Endothelial cell (in vitro differentiated cells): Measurements from ENCODE around the gene COL26A1. TPM values are rescaled to one million over a fixed set of nuclear protein-coding genes. Genes with fewer than 3 reads are reported as not detected.

Experiments used
- DNase-seq: peaks from one replicate; pipeline ENCODE4 v3.0.0; 2021; ENCODE audit warnings: low spot score
- H3K27ac Mint-ChIP-seq: one replicate; pipeline ENCODE4 v1.8.0; 2021; ENCODE audit warnings: mixed read lengths, inconsistent platforms; ENCODE audit not compliant: unreplicated experiment
- H3K27me3 Mint-ChIP-seq: one replicate; pipeline ENCODE4 v1.8.0; 2021; ENCODE audit warnings: mild to moderate bottlenecking, moderate library complexity, mixed read lengths, inconsistent platforms; ENCODE audit not compliant: unreplicated experiment
- H3K36me3 Mint-ChIP-seq: one replicate; pipeline ENCODE4 v1.8.0; 2021; ENCODE audit warnings: mild to moderate bottlenecking, low read depth, mixed read lengths, inconsistent platforms; ENCODE audit not compliant: unreplicated experiment
- H3K4me1 Mint-ChIP-seq: one replicate; pipeline ENCODE4 v1.8.0; 2021; ENCODE audit warnings: mild to moderate bottlenecking, mixed read lengths, inconsistent platforms; ENCODE audit not compliant: unreplicated experiment
- H3K4me3 Mint-ChIP-seq: one replicate; pipeline ENCODE4 v1.8.0; 2021; ENCODE audit warnings: mild to moderate bottlenecking, mixed read lengths, inconsistent platforms; ENCODE audit not compliant: unreplicated experiment
- H3K9me3 Mint-ChIP-seq: one replicate; pipeline ENCODE4 v1.8.0; 2021; ENCODE audit warnings: mixed read lengths, inconsistent platforms; ENCODE audit not compliant: unreplicated experiment
- total RNA-seq: library from RNA; stranded (reverse); fragmentation: NEBNext Ultra II Directional; extraction: Animal tissue kit (Norgen Biotek cat#: 25700); gene quantifications from one replicate; pipeline ENCODE4 v1.2.1, GENCODE V29; 2021; ENCODE audit not compliant: unreplicated experiment
- TF ChIP-seq, protein P1 (sequence below): fragments of 200-600 bp; sonication (generic); IDR thresholded peaks from one replicate; pipeline ENCODE4 v1.5.0; 2021; ENCODE audit warnings: antibody characterized with exemption; ENCODE audit not compliant: unreplicated experiment

COL26A1 gene
- total RNA-seq, 1 donor from 2014 or later = 6.1 TPM

DNA sequence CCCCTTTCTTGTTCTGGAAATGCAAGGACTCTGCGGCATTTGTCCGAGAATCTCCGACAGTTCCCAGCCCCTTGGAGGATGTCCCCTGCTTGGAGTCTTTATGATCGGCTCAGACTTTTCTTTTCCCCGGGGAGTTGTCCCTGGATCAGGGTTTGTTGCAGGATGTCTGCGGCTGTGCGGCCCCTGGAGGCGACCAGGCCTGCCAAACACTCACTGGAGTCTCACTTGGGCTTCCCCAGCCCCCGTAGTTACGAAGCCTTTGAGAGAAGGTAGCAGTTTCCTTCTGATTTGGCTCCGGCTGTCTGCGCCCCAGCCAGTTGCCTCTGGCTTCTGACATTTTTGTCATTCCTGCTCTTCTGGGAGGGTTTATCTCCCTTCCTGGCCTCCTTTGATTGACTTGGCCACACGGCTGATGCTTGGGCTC is 16.1 kb downstream of the COL26A1 start:
- no peaks in the 10 kb centered on the region for H3K4me1 Mint-ChIP-seq

DNA sequence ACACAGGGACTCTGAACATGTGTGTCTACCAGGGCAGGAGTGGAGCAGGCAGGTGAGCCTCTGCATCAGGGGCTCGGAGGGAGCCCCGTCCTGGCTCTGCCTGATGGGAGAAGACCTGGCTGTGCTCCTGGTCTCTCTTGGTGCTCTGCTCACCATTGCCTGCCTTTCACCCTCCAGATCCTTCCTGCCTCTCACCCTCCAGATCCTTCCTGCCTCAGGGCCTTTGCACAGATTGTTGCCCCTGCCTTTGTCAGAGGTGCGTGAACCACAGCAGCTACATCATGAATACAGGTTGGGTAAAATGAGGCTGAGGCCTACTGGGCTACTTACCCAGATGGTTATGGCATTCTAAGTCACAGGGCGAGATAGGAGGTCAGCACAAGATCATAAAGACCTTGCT is 16.6 kb downstream of the COL26A1 start:
- Mint-ChIP-seq H3K27me3 (peaks cover 2% of the 10 kb centered on the region), H3K27ac (no peak overlapping the region), H3K9me3 (no peaks in the 10 kb centered on the region), H3K4me1 (no peaks in the 10 kb centered on the region), H3K36me3 (no peaks in the 10 kb centered on the region), H3K4me3 (no peak overlapping the region)
- DNase-seq = no peak
- TF ChIP-seq, protein P1, sequence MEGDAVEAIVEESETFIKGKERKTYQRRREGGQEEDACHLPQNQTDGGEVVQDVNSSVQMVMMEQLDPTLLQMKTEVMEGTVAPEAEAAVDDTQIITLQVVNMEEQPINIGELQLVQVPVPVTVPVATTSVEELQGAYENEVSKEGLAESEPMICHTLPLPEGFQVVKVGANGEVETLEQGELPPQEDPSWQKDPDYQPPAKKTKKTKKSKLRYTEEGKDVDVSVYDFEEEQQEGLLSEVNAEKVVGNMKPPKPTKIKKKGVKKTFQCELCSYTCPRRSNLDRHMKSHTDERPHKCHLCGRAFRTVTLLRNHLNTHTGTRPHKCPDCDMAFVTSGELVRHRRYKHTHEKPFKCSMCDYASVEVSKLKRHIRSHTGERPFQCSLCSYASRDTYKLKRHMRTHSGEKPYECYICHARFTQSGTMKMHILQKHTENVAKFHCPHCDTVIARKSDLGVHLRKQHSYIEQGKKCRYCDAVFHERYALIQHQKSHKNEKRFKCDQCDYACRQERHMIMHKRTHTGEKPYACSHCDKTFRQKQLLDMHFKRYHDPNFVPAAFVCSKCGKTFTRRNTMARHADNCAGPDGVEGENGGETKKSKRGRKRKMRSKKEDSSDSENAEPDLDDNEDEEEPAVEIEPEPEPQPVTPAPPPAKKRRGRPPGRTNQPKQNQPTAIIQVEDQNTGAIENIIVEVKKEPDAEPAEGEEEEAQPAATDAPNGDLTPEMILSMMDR = no peak

More for the DNA sequence above, 16.1 kb downstream of the COL26A1 start:
- DNase-seq = no peak
- no peaks in the 10 kb centered on the region for H3K36me3 Mint-ChIP-seq
- H3K27ac Mint-ChIP-seq = no peak overlapping the region
- TF ChIP-seq, protein P1 = no peak
- peaks cover 2% of the 10 kb centered on the region for H3K27me3 Mint-ChIP-seq
- no peak overlapping the region for H3K4me3 Mint-ChIP-seq
- H3K9me3 Mint-ChIP-seq = no peaks in the 10 kb centered on the region

DNA sequence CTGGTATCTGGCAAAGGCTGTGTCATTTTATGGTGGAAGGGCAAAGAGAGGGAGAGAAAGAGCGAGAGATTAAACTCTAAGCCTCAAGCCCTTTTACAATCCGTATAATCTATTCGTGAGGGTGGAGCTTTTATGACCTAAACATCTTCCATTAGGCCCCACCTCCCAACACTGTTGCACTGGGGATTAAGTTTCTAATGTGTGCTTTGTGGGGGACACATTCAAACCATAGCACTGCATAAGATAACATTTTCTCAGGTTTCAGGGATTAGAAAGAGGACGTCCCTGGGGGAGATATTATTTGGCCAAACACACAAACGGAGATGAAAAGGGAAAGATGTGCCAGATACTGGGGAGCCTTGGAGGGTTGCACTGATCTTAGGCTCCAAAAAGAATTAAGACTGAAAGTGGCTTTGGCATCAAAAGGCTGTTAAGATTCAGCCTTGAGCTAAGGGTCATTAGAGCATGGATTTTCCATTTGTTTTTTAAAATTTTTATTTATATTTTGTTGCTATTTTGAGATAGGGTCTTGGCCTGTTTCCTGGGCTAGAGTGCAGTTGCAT is 19.0 kb downstream of the COL26A1 start:
- H3K4me3 Mint-ChIP-seq = no peak overlapping the region

DNA sequence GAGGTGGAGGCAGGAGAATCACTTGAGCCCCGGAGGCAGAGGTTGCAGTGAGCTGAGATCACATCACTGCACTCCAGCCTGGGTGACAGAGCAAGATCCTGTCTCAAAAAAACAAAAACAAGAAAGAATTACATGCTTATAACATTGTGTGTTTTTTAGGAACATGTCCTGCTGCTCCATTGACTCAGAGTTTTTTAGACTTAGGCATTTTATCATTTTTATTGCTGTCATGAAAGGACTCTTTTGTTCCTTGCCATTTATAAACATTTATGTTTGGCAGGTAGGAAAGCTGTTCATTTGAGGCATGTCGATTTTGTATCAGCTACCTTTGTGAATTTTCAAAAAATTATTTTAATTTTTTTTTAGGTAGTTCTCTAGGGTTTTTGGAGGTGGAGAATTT is 20.3 kb downstream of the COL26A1 start:
- peaks cover 2% of the 10 kb centered on the region for H3K4me1 Mint-ChIP-seq
- H3K27me3 Mint-ChIP-seq = peaks cover 2% of the 10 kb centered on the region
- no peak overlapping the region for H3K4me3 Mint-ChIP-seq
- TF ChIP-seq, protein P1 = no peak
- no peak for DNase-seq
- no peaks in the 10 kb centered on the region for H3K9me3 Mint-ChIP-seq
- H3K36me3 Mint-ChIP-seq = no peaks in the 10 kb centered on the region
- no peak overlapping the region for H3K27ac Mint-ChIP-seq

More for the DNA sequence above, 19.0 kb downstream of the COL26A1 start:
- TF ChIP-seq, protein P1 = no peak
- no peak overlapping the region for H3K27ac Mint-ChIP-seq
- no peak for DNase-seq
- no peaks in the 10 kb centered on the region for H3K9me3 Mint-ChIP-seq
- H3K27me3 Mint-ChIP-seq = peaks cover 2% of the 10 kb centered on the region
- H3K36me3 Mint-ChIP-seq = no peaks in the 10 kb centered on the region
- peaks cover 2% of the 10 kb centered on the region for H3K4me1 Mint-ChIP-seq

- DNase-seq = no peak
- peaks cover 5% of the 10 kb centered on the region for H3K4me1 Mint-ChIP-seq
- no peaks in the 10 kb centered on the region for H3K36me3 Mint-ChIP-seq
- no peaks in the 10 kb centered on the region for H3K9me3 Mint-ChIP-seq
- no peaks in the 10 kb centered on the region for H3K27me3 Mint-ChIP-seq
- TF ChIP-seq, protein P1 = no peak
- no peak overlapping the region for H3K27ac Mint-ChIP-seq
- H3K4me3 Mint-ChIP-seq = no peak overlapping the region
Observed at GRCh38 chr7:101386177-101386557, 23.5 kb downstream of the COL26A1 start.
